MM.1S (cell line): Measurements from ENCODE around the gene CREBBP.

Experiments used
- CTCF ChIP-seq: fragments of 300-600 bp; sonication (generic); IDR thresholded peaks from 2 replicates; pipeline ENCODE4 v1.5.1; 2016; ENCODE audit warnings: antibody characterized with exemption, low read length, mixed read lengths
- EZH2 ChIP-seq: fragments of 300-600 bp; sonication (generic); optimal IDR thresholded peaks from 2 replicates; pipeline ENCODE3; 2017; ENCODE audit warnings: low read depth, mild to moderate bottlenecking, antibody characterized with exemption, low read length, mixed read lengths
- EZH2phosphoT487 ChIP-seq: fragments of 300-600 bp; sonication (generic); IDR thresholded peaks from 2 replicates; pipeline ENCODE4 v1.6.1; 2018; ENCODE audit warnings: antibody characterized with exemption, low read length

GRCh38 chr16:3734758-3735221, 145.7 kb downstream of the CREBBP start:
- TF ChIP-seq CTCF = no peak
- TF ChIP-seq EZH2 = no peak
- TF ChIP-seq EZH2phosphoT487 = no peak
